ENCODE measurements around the gene ASTL.
"Not testable (repeated sequence)": the region's sequence is repeated elsewhere in the genome, so short reads cannot be mapped to it uniquely, and the experiment has no call there.

ASTL gene

GRCh38 chr2:96138179-96139145 is at the start of gene ASTL:
TSS of gene ASTL (minus strand) at chr2:96138502. CDS start at chr2:96138436, 66 bp downstream.
- DNase-seq (ENCODE audit: low spot score) = peak; percentile 25

DNA sequence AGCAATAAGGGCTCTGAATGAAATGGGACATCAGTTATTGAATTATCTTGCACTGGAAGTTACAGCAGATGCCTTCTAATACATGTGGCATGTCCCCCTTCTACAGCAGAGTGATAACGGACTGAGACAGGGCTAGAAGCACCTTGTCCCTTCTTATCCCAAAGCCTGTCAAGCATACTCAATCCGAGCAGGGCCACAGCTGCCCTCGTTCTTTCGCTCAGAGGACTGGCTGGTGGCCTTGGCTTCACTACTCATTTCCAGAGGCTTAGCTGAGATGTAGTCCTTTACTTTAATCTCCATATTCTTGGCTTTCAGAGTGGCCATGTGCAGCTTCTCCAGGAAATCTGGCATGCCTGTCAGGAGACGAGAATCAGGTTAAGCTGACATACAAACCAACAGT is 48.3 kb upstream of the ASTL start:
- no peak for DNase-seq (ENCODE audit: low spot score)

GRCh38 chr2:96185516-96185915 is 47.2 kb upstream of the ASTL start:
- DNase-seq (ENCODE audit: low spot score) = no peak

- DNase-seq (ENCODE audit: low spot score) = no peak
Measured at GRCh38 chr2:96184989-96185388, 46.7 kb upstream of the ASTL start.

- DNase-seq (ENCODE audit: low spot score) = no peak
Measured at GRCh38 chr2:96184188-96184587, 45.9 kb upstream of the ASTL start.

DNA sequence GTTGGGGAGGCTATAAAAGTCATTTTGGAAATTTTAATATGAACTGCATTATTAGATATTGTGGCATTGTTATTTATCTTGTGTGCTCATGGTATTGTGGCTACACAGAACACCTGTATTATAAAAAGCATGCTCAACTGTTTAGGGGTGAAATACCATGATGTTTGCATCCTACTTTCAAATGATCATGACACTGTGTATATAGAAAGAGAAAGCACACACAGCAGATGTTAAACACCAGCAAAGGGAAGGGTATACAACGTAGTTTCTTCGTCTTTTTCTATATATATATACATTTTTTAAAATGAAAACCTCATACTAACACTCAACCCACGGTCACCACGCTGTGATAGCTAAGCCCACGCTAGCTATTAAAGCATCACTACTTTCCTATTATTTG is 43.2 kb upstream of the ASTL start:
- DNase-seq (ENCODE audit: low spot score) = no peak

DNA sequence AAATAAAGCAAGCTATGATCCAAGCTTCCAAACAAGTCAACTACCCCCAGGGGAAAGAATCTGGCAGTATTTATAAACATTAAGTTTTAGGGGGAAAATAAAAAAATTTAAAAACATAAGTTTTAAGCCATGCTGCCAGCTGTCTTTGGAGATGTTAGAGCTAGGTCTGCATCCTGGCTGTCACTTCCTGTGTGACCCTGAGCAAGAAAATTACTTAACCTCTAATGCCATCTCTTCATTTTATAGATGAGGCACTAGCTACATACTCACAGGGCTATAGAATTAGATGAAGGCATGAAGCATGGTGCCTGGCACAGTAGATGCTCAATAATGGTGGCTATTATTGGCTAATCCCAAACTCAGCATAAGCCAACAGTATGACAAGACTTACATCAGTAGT is 42.2 kb upstream of the ASTL start:
- DNase-seq (ENCODE audit: low spot score) = no peak

- no peak for DNase-seq (ENCODE audit: low spot score)
Measured at GRCh38 chr2:96180002-96180401, 41.7 kb upstream of the ASTL start.

DNA sequence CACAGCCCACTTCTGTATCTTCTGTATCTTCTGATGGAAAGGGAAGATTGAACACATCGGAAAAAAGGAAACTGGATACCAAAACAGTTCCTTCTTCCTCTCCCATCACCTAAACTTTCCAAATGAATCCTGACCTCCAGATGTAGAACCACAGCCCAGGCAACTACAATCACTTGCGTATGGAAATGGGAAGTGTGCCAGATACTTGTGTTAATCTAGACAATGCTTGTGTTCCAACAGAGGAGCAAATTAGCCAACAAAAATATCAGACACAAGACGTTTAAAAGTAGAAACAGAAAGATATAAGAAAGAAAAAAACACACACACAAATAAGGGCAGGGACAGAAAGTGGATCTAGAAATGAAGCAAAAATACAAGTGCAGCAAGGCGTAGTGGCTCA is 38.4 kb upstream of the ASTL start:
- no peak for DNase-seq (ENCODE audit: low spot score)

DNA sequence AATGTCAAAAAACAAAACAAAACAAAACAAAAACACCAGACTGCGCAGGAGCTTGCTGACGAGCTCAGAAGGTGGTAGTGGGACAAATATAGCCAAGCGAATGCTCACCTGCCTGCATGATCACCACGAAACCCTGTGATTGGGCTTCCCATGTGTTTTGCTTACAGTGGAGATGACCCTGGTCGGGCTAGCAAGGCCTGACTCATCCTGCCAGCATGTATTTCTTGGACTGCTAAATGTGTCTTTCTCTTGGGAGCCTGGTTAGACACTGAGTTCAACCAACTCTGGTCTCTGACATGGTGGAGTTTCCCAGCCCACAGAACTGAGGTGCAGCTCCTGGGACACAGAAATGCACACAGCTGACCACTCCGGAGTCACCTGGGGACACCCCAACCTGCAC is 37.6 kb upstream of the ASTL start:
- DNase-seq (ENCODE audit: low spot score) = no peak

DNA sequence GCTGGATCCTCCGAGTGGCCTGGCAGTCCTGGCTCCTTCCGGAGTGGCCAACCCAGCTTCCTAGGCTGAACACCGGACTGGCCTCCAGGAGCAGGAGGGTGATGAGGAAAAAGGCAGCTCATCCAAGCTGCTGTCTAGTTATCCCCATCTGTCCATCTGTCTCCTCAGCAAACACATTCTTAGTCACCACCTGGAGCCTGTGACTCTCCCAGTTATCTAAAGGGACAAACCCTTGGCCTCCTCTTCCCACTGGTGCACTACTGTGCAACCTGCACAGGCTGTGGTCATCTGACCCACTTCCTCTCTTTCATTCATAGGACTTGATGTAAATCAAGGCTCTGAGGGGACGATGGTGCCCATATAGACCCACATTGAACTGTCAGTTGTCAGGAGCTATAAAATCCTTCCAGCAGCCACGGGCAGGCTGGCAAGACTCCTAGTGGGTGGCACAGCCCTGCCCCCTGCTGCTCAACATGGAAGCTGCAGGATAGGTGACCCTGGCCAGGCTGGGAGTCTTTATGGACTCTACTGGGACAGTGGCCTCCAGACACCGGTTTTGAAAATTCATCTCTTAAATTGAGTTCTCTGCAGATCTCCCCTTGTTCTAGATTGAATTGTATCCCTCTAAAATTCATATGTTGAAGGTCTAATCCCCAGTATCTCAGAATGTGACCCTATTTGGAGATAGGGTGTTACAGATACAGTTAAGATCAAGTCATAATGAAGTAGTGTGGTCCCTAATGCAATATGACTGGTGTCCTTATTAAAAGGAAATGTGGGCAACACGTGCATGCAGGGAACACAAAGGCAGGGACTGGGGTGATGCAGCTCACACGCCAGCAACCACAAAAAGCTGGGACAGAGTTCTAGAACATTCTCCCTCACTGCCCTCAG is 36.2 kb upstream of the ASTL start:
- peak; percentile 61 for DNase-seq (ENCODE audit: low spot score)

DNA sequence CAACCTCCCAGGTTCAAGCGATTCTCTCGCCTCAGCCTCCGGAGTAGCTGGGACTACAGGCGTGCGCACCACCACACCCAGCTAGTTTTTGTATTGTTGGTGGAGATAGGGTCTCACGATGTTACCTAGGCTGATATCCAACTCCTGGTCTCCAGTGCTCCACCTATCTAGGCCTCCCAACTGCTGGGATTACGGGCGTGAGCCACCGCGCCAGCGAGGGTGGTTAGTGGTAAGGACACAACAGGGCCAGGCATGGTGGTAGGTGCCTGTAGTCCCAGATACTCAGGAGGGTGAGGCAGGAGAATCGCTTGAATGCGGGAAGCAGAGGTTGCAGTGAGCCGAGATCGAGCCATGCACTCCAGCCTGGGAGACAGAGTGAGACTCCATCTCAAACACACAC is 33.5 kb upstream of the ASTL start:
- no peak for DNase-seq (ENCODE audit: low spot score)

DNA sequence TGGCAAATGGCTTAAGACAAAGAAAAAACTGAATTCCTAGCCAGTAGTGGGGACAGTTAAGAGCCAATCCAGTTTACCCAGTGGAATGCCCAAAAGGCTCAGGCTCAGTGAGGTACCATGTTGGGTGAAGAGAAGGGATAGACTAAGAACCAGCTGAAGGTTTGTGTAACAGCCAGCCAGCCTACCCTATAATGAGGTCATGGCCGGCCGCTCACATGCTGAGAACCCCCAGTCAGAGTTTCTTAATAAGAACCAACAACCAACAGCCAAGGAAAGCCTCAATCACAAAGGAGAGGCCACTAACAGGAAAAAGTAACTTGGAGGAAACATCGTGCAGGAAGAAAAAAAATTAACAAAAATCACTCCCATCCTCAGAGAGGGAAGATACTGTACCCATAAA is 32.3 kb upstream of the ASTL start:
- DNase-seq (ENCODE audit: low spot score) = no peak

DNA sequence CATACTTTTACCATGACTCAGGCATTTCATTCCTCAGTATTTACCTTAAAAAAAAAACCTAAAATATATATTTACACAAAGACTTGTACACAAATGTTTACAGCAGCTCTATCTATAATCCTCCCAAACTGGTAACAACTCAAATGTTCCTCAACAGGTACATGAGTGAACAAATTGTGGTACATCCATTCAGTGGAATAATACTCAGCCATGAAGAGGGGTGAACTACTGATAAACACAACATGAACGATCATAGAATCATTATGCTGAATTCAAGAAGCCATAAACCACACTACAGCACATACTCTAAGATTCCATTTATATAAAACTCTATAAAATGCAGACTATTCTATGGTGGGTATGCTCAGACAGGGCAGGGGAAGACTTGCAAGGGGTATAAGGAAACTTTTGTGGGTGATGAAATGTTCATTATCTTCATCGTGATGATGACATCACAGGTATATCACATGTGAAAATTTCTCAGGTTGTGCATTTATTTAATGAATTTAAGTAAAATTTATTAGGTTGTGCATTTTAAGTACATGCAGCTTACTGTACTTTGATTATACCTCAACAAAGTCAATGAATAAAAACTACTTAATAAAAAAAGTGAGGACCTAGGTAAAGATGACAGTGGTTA is 31.7 kb upstream of the ASTL start:
- no peak for DNase-seq (ENCODE audit: low spot score)

DNA sequence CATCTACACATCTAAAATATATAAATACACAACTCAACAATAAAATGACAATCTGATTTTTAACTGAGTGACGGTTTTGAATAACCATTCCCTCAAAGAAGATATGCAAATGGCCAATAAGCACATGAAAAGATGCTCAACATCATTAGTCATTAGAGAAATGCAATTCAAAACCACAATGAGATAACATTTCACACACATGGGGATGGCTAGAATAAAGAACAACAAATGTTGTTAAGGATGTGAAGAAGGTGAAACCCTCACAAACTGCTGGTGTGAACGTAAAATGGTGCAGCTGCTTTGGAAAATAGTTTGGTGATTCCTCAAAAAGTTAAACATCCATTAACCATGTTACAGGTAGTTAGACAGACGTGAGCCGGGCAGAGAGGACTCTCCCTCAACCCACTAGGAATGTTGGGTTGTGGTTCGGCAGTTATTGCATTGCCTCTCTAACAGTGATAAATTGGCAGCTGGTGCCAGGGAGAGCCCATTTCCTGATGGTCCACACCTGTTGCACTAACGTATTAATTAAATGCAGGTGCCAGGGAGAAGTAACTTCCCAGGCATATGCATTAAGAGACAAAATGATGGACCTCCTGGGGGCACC is 29.2 kb upstream of the ASTL start:
- no peak for DNase-seq (ENCODE audit: low spot score)

DNA sequence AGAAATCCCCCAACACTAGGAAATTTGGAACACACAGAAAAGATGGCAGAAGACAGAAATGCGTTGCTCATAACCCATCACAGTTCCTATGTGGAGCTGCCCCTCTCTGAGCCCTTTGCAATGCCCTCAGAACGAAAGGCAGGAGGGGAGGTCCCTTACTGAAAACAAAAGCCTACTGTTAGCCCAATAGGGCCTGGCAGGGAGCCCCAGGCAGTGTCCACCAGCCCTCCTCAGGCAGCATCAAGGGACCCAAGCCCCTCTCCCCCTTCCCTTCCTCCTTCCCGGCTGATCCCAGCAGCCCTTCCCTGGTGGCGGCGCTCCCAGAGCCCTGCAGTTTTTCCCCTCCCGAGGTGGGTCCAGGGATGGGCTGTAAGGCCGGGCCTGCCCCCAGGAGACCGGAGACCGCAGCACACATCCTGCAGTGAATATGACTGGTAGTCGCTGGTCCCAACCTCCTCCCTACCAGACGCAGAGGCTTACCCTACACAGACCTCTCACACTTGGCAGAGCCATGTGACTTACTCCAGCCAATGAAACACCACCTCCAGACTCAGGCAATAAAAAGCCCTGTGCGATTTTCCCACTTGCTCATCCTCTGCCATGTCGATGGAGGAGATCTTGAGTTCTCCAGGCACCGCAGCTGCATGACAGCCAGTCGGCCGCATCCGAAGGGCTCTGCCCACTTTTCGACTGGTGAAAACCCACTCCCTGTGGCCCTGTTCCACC is 26.3 kb upstream of the ASTL start:
- DNase-seq (ENCODE audit: low spot score) = no peak

GRCh38 chr2:96163768-96164429 is 25.6 kb upstream of the ASTL start:
- no peak for DNase-seq (ENCODE audit: low spot score)

GRCh38 chr2:96163415-96163767 is 25.1 kb upstream of the ASTL start:
- no peak for DNase-seq (ENCODE audit: low spot score)

GRCh38 chr2:96161898-96162297 is 23.6 kb upstream of the ASTL start:
- DNase-seq (ENCODE audit: low spot score) = peak; percentile 35

DNA sequence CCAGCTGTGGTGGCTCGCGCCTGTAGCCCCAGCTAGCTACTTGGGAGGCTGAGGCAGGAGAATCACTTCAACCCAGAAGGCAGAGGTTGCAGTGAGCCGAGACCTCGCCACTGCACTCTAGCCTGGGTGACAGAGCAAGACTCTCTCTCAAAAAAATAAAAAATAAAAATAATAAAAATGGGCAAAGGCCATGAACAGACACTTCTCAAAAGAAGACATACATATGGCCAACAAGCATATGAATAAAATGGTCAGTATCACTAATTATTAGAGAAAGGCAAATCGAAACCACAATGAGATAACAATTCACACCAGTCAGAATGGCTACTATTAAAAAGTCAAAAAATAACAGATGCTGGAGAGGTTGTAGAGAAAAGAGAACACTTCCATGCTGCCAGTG is 22.1 kb upstream of the ASTL start:
- not testable (repeated sequence) for DNase-seq (ENCODE audit: low spot score)

Data from hematopoietic multipotent progenitor cell treated with erythropoietin and hydrocortisone succinate and interleukin-3 and kit ligand, for 17 days (in vitro differentiated cells).